DOHH2 (cell line): Measurements from ENCODE around the gene TBC1D16.

ENCODE experiments used
- H3F3A ChIP-seq: fragments of 200-600 bp; sonication (generic), shearing (Covaris generic); 2 replicates; pipeline ENCODE4 v1.6.0; 2016; ENCODE audit warnings: antibody characterized with exemption, mild to moderate bottlenecking; ENCODE audit not compliant: control insufficient read depth, insufficient read depth
- H3K27ac ChIP-seq: fragments of 200-600 bp; sonication (generic); 2 replicates; pipeline ENCODE4 v1.5.1; 2014; ENCODE audit warnings: low read depth, mild to moderate bottlenecking, low read length, moderate library complexity
- H3K27me3 ChIP-seq: fragments of 200-600 bp; sonication (generic); 2 replicates; pipeline ENCODE4 v1.6.1; 2014; ENCODE audit warnings: mild to moderate bottlenecking, low read length, mixed read lengths; ENCODE audit not compliant: control insufficient read depth
- H3K36me3 ChIP-seq: fragments of 200-600 bp; sonication (generic); 2 replicates; pipeline ENCODE4 v1.6.1; 2014; ENCODE audit warnings: mild to moderate bottlenecking, low read length, moderate library complexity, mixed read lengths; ENCODE audit not compliant: control insufficient read depth
- H3K4me1 ChIP-seq: fragments of 200-600 bp; sonication (generic); 2 replicates; pipeline ENCODE4 v1.6.1; 2014; ENCODE audit warnings: mild to moderate bottlenecking, low read length, mixed read lengths; ENCODE audit not compliant: control insufficient read depth
- H3K4me2 ChIP-seq: fragments of 200-600 bp; sonication (generic); 2 replicates; pipeline ENCODE4 v1.6.0; 2014; ENCODE audit warnings: mild to moderate bottlenecking, low read length, moderate library complexity
- H3K4me3 ChIP-seq: fragments of 200-600 bp; sonication (generic); 2 replicates; pipeline ENCODE4 v1.5.1; 2014; ENCODE audit warnings: mild to moderate bottlenecking, low read length, mixed read lengths
- H3K79me2 ChIP-seq: fragments of 200-600 bp; sonication (generic); 2 replicates; pipeline ENCODE4 v1.6.1; 2014; ENCODE audit warnings: mild to moderate bottlenecking, low read length, mixed read lengths; ENCODE audit not compliant: control insufficient read depth
- H3K9me2 ChIP-seq: fragments of 200-600 bp; sonication (generic); replicated peaks from 2 replicates; pipeline ENCODE4 v1.6.1; 2014; ENCODE audit warnings: mild to moderate bottlenecking, low read length, mixed read lengths; ENCODE audit not compliant: control insufficient read depth
- H3K9me3 ChIP-seq: fragments of 200-600 bp; sonication (generic); 2 replicates; pipeline ENCODE4 v1.6.1; 2014; ENCODE audit warnings: antibody characterized with exemption, low read length, mixed read lengths; ENCODE audit not compliant: control insufficient read depth, insufficient read depth
- H4K20me1 ChIP-seq: fragments of 200-600 bp; sonication (generic); 2 replicates; pipeline ENCODE4 v1.6.0; 2014; ENCODE audit warnings: low read depth, mild to moderate bottlenecking, antibody characterized with exemption, low read length, moderate library complexity; ENCODE audit not compliant: control insufficient read depth, insufficient read depth
- EZH2phosphoT487 ChIP-seq: fragments of 200-600 bp; sonication (generic); IDR thresholded peaks from 2 replicates; pipeline ENCODE4 v1.6.1; 2017; ENCODE audit warnings: borderline replicate concordance, mild to moderate bottlenecking, antibody characterized with exemption, low read length, moderate library complexity, mixed read lengths
- TF ChIP-seq, protein P1 (sequence below): fragments of 200-600 bp; sonication (generic); IDR thresholded peaks from one replicate; pipeline ENCODE4 v1.5.1; 2014; ENCODE audit warnings: antibody characterized with exemption, mild to moderate bottlenecking, low read depth, low read length; ENCODE audit not compliant: poor library complexity, severe bottlenecking

The TBC1D16 gene

DNA sequence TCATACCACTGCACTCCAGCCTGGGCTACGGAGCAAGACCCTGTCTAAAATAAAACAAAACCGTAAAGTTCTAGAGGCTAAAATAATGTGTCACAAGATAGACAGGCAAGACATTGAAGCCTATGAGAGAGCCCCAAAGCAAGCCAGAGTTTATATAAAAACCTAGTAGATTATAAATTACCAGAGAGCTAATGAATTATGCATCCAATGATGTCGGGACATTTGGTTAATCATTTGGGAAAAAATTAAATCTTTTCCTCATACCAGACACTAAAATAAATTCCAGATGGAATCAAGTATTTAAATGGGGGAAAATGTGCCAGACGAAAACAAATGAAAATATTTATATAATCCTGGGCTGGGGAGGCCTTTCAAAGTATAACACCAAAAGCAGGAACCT is 25.0 kb upstream of the TBC1D16 start:
- H3K4me3 ChIP-seq, result no peak overlapping the region

DNA sequence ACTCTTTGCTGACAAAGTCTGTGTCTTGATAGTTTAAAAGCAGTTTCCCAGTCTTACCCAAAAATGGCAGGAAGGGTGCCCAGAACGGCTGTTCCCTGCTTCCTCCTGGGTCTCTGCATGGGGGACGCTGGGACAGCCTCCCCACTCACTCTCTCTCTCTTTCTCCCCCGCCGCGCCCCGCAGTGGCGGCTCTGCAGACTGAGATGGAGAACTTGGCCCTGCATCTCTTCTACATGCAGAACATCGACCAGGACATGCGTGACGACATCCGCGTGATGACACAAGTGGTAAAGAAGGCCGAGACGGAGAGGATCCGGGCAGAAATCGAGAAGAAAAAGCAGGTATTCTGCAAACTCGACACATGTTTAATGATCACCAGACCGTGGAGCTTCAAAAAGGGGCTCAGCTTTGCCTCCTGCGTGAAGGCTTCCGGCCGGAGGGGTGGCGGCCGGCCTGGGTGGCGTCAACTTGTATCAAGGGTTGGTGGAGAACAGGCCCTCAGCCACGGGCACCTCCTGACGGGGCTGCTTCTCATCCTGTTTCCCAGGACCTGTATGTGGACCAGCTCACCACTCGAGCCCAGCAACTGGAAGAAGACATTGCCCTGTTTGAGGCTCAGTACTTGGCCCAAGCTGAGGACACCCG is 22.8 kb upstream of the TBC1D16 start:
- Histone ChIP-seq H3K27me3 (no peaks in the 10 kb centered on the region), H3K4me2 (no peak overlapping the region), H3K79me2 (no peaks in the 10 kb centered on the region), H3K4me1 (no peaks in the 10 kb centered on the region), H3K9me2 (no peaks in the 10 kb centered on the region), H3K9me3 (no peaks in the 10 kb centered on the region), H3F3A (no peaks in the 10 kb centered on the region), H4K20me1 (no peaks in the 10 kb centered on the region), H3K36me3 (no peaks in the 10 kb centered on the region), H3K4me3 (no peak overlapping the region), H3K27ac (no peak overlapping the region)
- TF ChIP-seq, protein P1, sequence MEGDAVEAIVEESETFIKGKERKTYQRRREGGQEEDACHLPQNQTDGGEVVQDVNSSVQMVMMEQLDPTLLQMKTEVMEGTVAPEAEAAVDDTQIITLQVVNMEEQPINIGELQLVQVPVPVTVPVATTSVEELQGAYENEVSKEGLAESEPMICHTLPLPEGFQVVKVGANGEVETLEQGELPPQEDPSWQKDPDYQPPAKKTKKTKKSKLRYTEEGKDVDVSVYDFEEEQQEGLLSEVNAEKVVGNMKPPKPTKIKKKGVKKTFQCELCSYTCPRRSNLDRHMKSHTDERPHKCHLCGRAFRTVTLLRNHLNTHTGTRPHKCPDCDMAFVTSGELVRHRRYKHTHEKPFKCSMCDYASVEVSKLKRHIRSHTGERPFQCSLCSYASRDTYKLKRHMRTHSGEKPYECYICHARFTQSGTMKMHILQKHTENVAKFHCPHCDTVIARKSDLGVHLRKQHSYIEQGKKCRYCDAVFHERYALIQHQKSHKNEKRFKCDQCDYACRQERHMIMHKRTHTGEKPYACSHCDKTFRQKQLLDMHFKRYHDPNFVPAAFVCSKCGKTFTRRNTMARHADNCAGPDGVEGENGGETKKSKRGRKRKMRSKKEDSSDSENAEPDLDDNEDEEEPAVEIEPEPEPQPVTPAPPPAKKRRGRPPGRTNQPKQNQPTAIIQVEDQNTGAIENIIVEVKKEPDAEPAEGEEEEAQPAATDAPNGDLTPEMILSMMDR, result no peak
- TF ChIP-seq EZH2phosphoT487, result no peak

More for the DNA sequence above, 25.0 kb upstream of the TBC1D16 start:
- no peaks in the 10 kb centered on the region for H4K20me1 ChIP-seq
- H3K4me1 ChIP-seq, result no peaks in the 10 kb centered on the region
- H3K27me3 ChIP-seq, result no peaks in the 10 kb centered on the region
- no peaks in the 10 kb centered on the region for H3K9me3 ChIP-seq
- no peak overlapping the region for H3K4me2 ChIP-seq
- no peaks in the 10 kb centered on the region for H3K79me2 ChIP-seq
- H3K9me2 ChIP-seq, result no peaks in the 10 kb centered on the region
- H3F3A ChIP-seq, result no peaks in the 10 kb centered on the region
- no peaks in the 10 kb centered on the region for H3K36me3 ChIP-seq
- no peak overlapping the region for H3K27ac ChIP-seq
- TF ChIP-seq EZH2phosphoT487, result no peak
- TF ChIP-seq, protein P1, result no peak

- Histone ChIP-seq H3K27ac (no peak overlapping the region), H3K4me3 (no peak overlapping the region), H3K27me3 (no peaks in the 10 kb centered on the region), H3K9me3 (no peaks in the 10 kb centered on the region), H3K4me1 (no peaks in the 10 kb centered on the region), H3K36me3 (no peaks in the 10 kb centered on the region), H4K20me1 (no peaks in the 10 kb centered on the region), H3K9me2 (no peaks in the 10 kb centered on the region), H3F3A (no peaks in the 10 kb centered on the region), H3K79me2 (no peaks in the 10 kb centered on the region), H3K4me2 (no peak overlapping the region)
- TF ChIP-seq EZH2phosphoT487, result no peak
- TF ChIP-seq, protein P1, result no peak
Measured at GRCh38 chr17:80055597-80055996, 19.9 kb upstream of the TBC1D16 start.

- Histone ChIP-seq H3F3A (no peaks in the 10 kb centered on the region), H3K9me2 (no peaks in the 10 kb centered on the region), H4K20me1 (no peaks in the 10 kb centered on the region), H3K4me3 (no peak overlapping the region), H3K36me3 (no peaks in the 10 kb centered on the region), H3K27ac (no peak overlapping the region), H3K79me2 (no peaks in the 10 kb centered on the region), H3K4me2 (no peak overlapping the region), H3K9me3 (no peaks in the 10 kb centered on the region), H3K27me3 (no peaks in the 10 kb centered on the region), H3K4me1 (no peaks in the 10 kb centered on the region)
- TF ChIP-seq, protein P1, result no peak
- TF ChIP-seq EZH2phosphoT487, result no peak
Measured at GRCh38 chr17:80053102-80053501, 17.4 kb upstream of the TBC1D16 start.
